OCI-LY7 (cell line): Measurements from ENCODE around the gene HIP1. TPM values are rescaled to one million over a fixed set of nuclear protein-coding genes. Genes with fewer than 3 reads are reported as not detected.
"Not testable (repeated sequence)": the region's sequence is repeated elsewhere in the genome, so short reads cannot be mapped to it uniquely, and the experiment has no call there.

Experiments used
- BruUV-seq: library from RNA; stranded (reverse); fragments of 400-500 nt; replicated peaks from 2 replicates; lab custom pipeline; 2021; lab: Mats Ljungman, UMichigan
- CTCF ChIA-PET: fragments of 300-600 bp; sonication (Branson Sonifier 250); formaldehyde crosslinking; loops from one replicate; lab custom pipeline; 2022; ENCODE audit warnings: antibody characterized with exemption; ENCODE audit not compliant: unreplicated experiment; lab: Charles Lee
- POLR2A ChIA-PET: fragments of 300-600 bp; sonication (Branson Sonifier 250); formaldehyde crosslinking; loops from one replicate; lab custom pipeline; 2022; ENCODE audit warnings: antibody characterized with exemption; lab: Charles Lee
- DNase-seq: peaks from one replicate; pipeline ENCODE4 v3.0.0-alpha.2; 2015; ENCODE audit warnings: low spot score
- H2AFZ ChIP-seq: fragments of 200-600 bp; sonication (generic), shearing (Covaris generic); 2 replicates; pipeline ENCODE4 v1.6.1; 2014; ENCODE audit warnings: mild to moderate bottlenecking, antibody characterized with exemption, low read length, moderate library complexity
- H3K27ac ChIP-seq: fragments of 200-600 bp; sonication (generic); 2 replicates; pipeline ENCODE4 v1.5.1; 2014; ENCODE audit warnings: mixed run types, low read depth, mild to moderate bottlenecking, moderate library complexity, low read length, inconsistent platforms; ENCODE audit not compliant: poor library complexity, severe bottlenecking
- H3K36me3 ChIP-seq: fragments of 200-600 bp; sonication (generic); 2 replicates; pipeline ENCODE4 v1.6.1; 2014; ENCODE audit warnings: mild to moderate bottlenecking, antibody characterized with exemption, low read length, moderate library complexity, mixed read lengths; ENCODE audit not compliant: insufficient read depth
- H3K4me1 ChIP-seq: fragments of 200-600 bp; sonication (generic); 2 replicates; pipeline ENCODE4 v1.5.1; 2014; ENCODE audit warnings: mild to moderate bottlenecking, low read length; ENCODE audit not compliant: insufficient read depth, poor library complexity, severe bottlenecking
- H3K4me2 ChIP-seq: fragments of 200-600 bp; sonication (generic); 2 replicates; pipeline ENCODE4 v1.6.1; 2014; ENCODE audit warnings: mild to moderate bottlenecking, low read length
- H3K4me3 ChIP-seq: fragments of 200-600 bp; sonication (generic); 2 replicates; pipeline ENCODE4 v1.5.1; 2014; ENCODE audit warnings: mild to moderate bottlenecking, low read depth, low read length; ENCODE audit not compliant: poor library complexity, severe bottlenecking
- H3K79me2 ChIP-seq: fragments of 200-600 bp; sonication (generic); 2 replicates; pipeline ENCODE4 v1.6.1; 2016; ENCODE audit warnings: low read depth, mild to moderate bottlenecking, low read length, moderate library complexity, mixed read lengths; ENCODE audit not compliant: insufficient read depth
- H3K9me2 ChIP-seq: fragments of 200-600 bp; sonication (generic); 2 replicates; pipeline ENCODE4 v1.6.1; 2016; ENCODE audit warnings: mild to moderate bottlenecking, low read length, mixed read lengths; ENCODE audit not compliant: insufficient read depth
- H3K9me3 ChIP-seq: fragments of 200-600 bp; sonication (generic); 2 replicates; pipeline ENCODE4 v1.6.1; 2014; ENCODE audit warnings: mild to moderate bottlenecking, mixed run types, low read length, mixed read lengths
- H4K20me1 ChIP-seq: fragments of 200-600 bp; sonication (generic); 2 replicates; pipeline ENCODE4 v1.6.1; 2014; ENCODE audit warnings: mild to moderate bottlenecking, antibody characterized with exemption, low read length, moderate library complexity, mixed read lengths; ENCODE audit not compliant: insufficient read depth
- CTCF ChIP-seq: fragments of 200-600 bp; sonication (generic); conservative IDR thresholded peaks from 2 replicates; pipeline ENCODE4 v1.5.1; 2014; ENCODE audit warnings: mild to moderate bottlenecking, antibody characterized with exemption, low read length, moderate library complexity, mixed read lengths
- EZH2phosphoT487 ChIP-seq: fragments of 200-600 bp; sonication (generic); IDR thresholded peaks from 2 replicates; pipeline ENCODE4 v1.6.1; 2018; ENCODE audit warnings: low read depth, borderline replicate concordance, mild to moderate bottlenecking, mixed run types, antibody characterized with exemption, low read length, moderate library complexity, mixed read lengths
- intact Hi-C: fragments of 100-400 bp; cut with micrococcal nuclease; formaldehyde crosslinking; loops from one replicate; pipeline ENCODE4 v1.10.0; 2022; ENCODE audit not compliant: unreplicated experiment
- total RNA-seq, 2 experiments: library from RNA; depleted of rRNA in 1 of 2; stranded (reverse); fragments of >200 nt in 1 of 2; shearing (Covaris generic) in 1 of 2; gene quantifications; 2 replicates each; pipeline ENCODE4 v1.2.3, GENCODE V29; 2014 to 2022

Gene HIP1
- total RNA-seq, 2 experiments from 2014 or later = 15.0 to 27.8 TPM

GRCh38 chr7:75533926-75534325 is 204.8 kb downstream of the HIP1 start:
- ChIA-PET POLR2A (no interaction called here), CTCF (no interaction called here)
- BruUV-seq = no TSS peak
- no peaks in the 10 kb centered on the region for H3K4me1 ChIP-seq
- no peak overlapping the region for H3K4me3 ChIP-seq
- H3K27ac ChIP-seq = no peak overlapping the region
- H4K20me1 ChIP-seq = no peaks in the 10 kb centered on the region
- peaks cover 7% of the 10 kb centered on the region; the same call in 1 of the 2 replicates for H3K36me3 ChIP-seq
- DNase-seq = no peak
- intact Hi-C loops = no loop called here
- H3K79me2 ChIP-seq = no peaks in the 10 kb centered on the region
- H2AFZ ChIP-seq = no peak overlapping the region
- TF ChIP-seq EZH2phosphoT487 (no peak), CTCF (no peak)
- H3K9me3 ChIP-seq = no peaks in the 10 kb centered on the region
- H3K4me2 ChIP-seq = no peak overlapping the region
- H3K9me2 ChIP-seq = no peaks in the 10 kb centered on the region

GRCh38 chr7:75532639-75533038 is 206.1 kb downstream of the HIP1 start:
- H3K36me3 ChIP-seq = peaks cover 7% of the 10 kb centered on the region; the same call in 1 of the 2 replicates
- H3K27ac ChIP-seq = no peak overlapping the region
- ChIA-PET POLR2A (interaction anchor here (1.2 kb wide), 1 partner anchor 158 kb away, joined by 3 read pairs; no protein-coding TSS in a partner anchor), CTCF (no interaction called here)
- no peaks in the 10 kb centered on the region for H3K9me3 ChIP-seq
- H3K4me2 ChIP-seq = no peak overlapping the region
- BruUV-seq = no TSS peak
- H3K4me1 ChIP-seq = peaks cover 6% of the 10 kb centered on the region
- no peaks in the 10 kb centered on the region for H4K20me1 ChIP-seq
- DNase-seq = no peak
- H3K79me2 ChIP-seq = peaks cover 2% of the 10 kb centered on the region; the same call in 1 of the 2 replicates
- H3K4me3 ChIP-seq = no peak overlapping the region
- H2AFZ ChIP-seq = no peak overlapping the region
- intact Hi-C loops = no loop called here
- no peaks in the 10 kb centered on the region for H3K9me2 ChIP-seq
- TF ChIP-seq EZH2phosphoT487 = no peak

GRCh38 chr7:75531359-75531821 is 207.4 kb downstream of the HIP1 start:
- no peak for TF ChIP-seq CTCF
- TF ChIP-seq EZH2phosphoT487 = no peak
- no peak overlapping the region for H3K4me2 ChIP-seq
- intact Hi-C loops = no loop called here
- no peaks in the 10 kb centered on the region for H3K9me2 ChIP-seq
- H3K79me2 ChIP-seq = peaks cover 15% of the 10 kb centered on the region; the same call in 1 of the 2 replicates
- no TSS peak for BruUV-seq
- peaks cover 11% of the 10 kb centered on the region for H3K4me1 ChIP-seq
- H3K4me3 ChIP-seq = no peak overlapping the region
- ChIA-PET CTCF (interaction anchor here (0.5 kb wide), 1 partner anchor 599 kb away, joined by 3 read pairs; no protein-coding TSS in a partner anchor), POLR2A (interaction anchor here (0.6 to 1.2 kb wide), 2 partner anchors 159 to 210 kb away, joined by 3 read pairs; no protein-coding TSS in a partner anchor)
- H2AFZ ChIP-seq = no peak overlapping the region
- H4K20me1 ChIP-seq = no peaks in the 10 kb centered on the region
- H3K36me3 ChIP-seq = no peaks in the 10 kb centered on the region
- H3K27ac ChIP-seq = no peak overlapping the region
- DNase-seq = no peak
- no peaks in the 10 kb centered on the region for H3K9me3 ChIP-seq

- H3K9me2 ChIP-seq, BruUV-seq, H4K20me1 ChIP-seq, H3K9me3 ChIP-seq: not testable (repeated sequence)
- peaks cover 24% of the 10 kb centered on the region; the same call in 1 of the 2 replicates for H3K79me2 ChIP-seq
- CTCF ChIA-PET = interaction anchor here (1.3 kb wide), 1 partner anchor 91 kb away, joined by 3 read pairs; no protein-coding TSS in a partner anchor
- H3K36me3 ChIP-seq = peaks cover 36% of the 10 kb centered on the region
- H3K4me3 ChIP-seq = peak overlapping the region; percentile 98
- intact Hi-C loops = loop anchor here (5.0 to 10.0 kb wide), 5 partner anchors 40 to 230 kb away; partner anchors contain the start of genes HIP1 and POM121C
- H3K4me1 ChIP-seq = peaks cover 18% of the 10 kb centered on the region
- peak overlapping the region; percentile 50 for H3K27ac ChIP-seq
- peak overlapping the region; percentile 90 for H3K4me2 ChIP-seq
- peak; percentile 11 for DNase-seq
- POLR2A ChIA-PET = interaction anchor here (0.7 to 1.3 kb wide), 3 partner anchors 13 to 1262 kb away, joined by 3 to 4 read pairs (median 4); no protein-coding TSS in a partner anchor
- H2AFZ ChIP-seq = peak overlapping the region; percentile 95; the same call in 1 of the 2 replicates
These were observed 211.5 kb downstream of the HIP1 start for GRCh38 chr7:75527224-75527722.

- H2AFZ ChIP-seq, H3K27ac ChIP-seq, H3K9me3 ChIP-seq, POLR2A ChIA-PET, H3K4me3 ChIP-seq, H3K9me2 ChIP-seq, CTCF ChIA-PET, H3K4me2 ChIP-seq, DNase-seq, BruUV-seq, H4K20me1 ChIP-seq: not testable (repeated sequence)
- Histone ChIP-seq H3K79me2 (peaks cover 22% of the 10 kb centered on the region; the same call in 1 of the 2 replicates), H3K4me1 (peaks cover 10% of the 10 kb centered on the region), H3K36me3 (peaks cover 75% of the 10 kb centered on the region)
- intact Hi-C loops = loop anchor here (10.0 kb wide), 1 partner anchor 213 kb away; the partner anchor contains the start of gene HIP1
These were observed 217.0 kb downstream of the HIP1 start for GRCh38 chr7:75521727-75522126.
